Measurements from ENCODE around the gene ZC2HC1B. TPM values are rescaled to one million over a fixed set of nuclear protein-coding genes. Genes with fewer than 3 reads are reported as not detected.

Gene ZC2HC1B
- total RNA-seq, 2 experiments from 2014 or later = not detected

- peaks cover 7% of the 10 kb centered on the region for H3K4me1 Mint-ChIP-seq
- no peak overlapping the region for H3K27ac Mint-ChIP-seq
- DNase-seq (no peak), ATAC-seq (ENCODE audit: low read depth) (no peak)
- peaks cover 7% of the 10 kb centered on the region for H3K9me3 Mint-ChIP-seq
- peaks cover 10% of the 10 kb centered on the region for H3K36me3 Mint-ChIP-seq
- no peak overlapping the region for H3K4me3 Mint-ChIP-seq
- POLR2A ChIA-PET = no interaction called here
- peaks cover 5% of the 10 kb centered on the region for H3K27me3 Mint-ChIP-seq
These were observed 13.5 kb downstream of the ZC2HC1B start for GRCh38 chr6:143877584-143878271.

GRCh38 chr6:143878272-143878760 is 14.0 kb downstream of the ZC2HC1B start:
- no peak overlapping the region for H3K4me3 Mint-ChIP-seq
- H3K27ac Mint-ChIP-seq = no peak overlapping the region
- peaks cover 6% of the 10 kb centered on the region for H3K27me3 Mint-ChIP-seq
- no peak for DNase-seq
- POLR2A ChIA-PET = interaction anchor here (0.6 kb wide), 1 partner anchor 665 kb away, joined by 6 read pairs; no protein-coding TSS in a partner anchor
- no peak for ATAC-seq (ENCODE audit: low read depth)
- peaks cover 1% of the 10 kb centered on the region for H3K4me1 Mint-ChIP-seq
- peaks cover 6% of the 10 kb centered on the region for H3K36me3 Mint-ChIP-seq
- peaks cover 7% of the 10 kb centered on the region for H3K9me3 Mint-ChIP-seq

GRCh38 chr6:143880412-143880811 is 16.1 kb downstream of the ZC2HC1B start:
- no peak overlapping the region for H3K4me3 Mint-ChIP-seq
- H3K36me3 Mint-ChIP-seq = no peaks in the 10 kb centered on the region
- H3K27me3 Mint-ChIP-seq = peaks cover 6% of the 10 kb centered on the region
- no peaks in the 10 kb centered on the region for H3K4me1 Mint-ChIP-seq
- no peak for ATAC-seq (ENCODE audit: low read depth)
- POLR2A ChIA-PET = no interaction called here
- H3K9me3 Mint-ChIP-seq = peaks cover 5% of the 10 kb centered on the region
- DNase-seq = no peak
- H3K27ac Mint-ChIP-seq = no peak overlapping the region

GRCh38 chr6:143882401-143882930 is 18.2 kb downstream of the ZC2HC1B start:
- H3K27me3 Mint-ChIP-seq = peaks cover 6% of the 10 kb centered on the region
- H3K4me3 Mint-ChIP-seq = no peak overlapping the region
- ATAC-seq (ENCODE audit: low read depth) (no peak), DNase-seq (no peak)
- H3K9me3 Mint-ChIP-seq = peaks cover 2% of the 10 kb centered on the region
- H3K4me1 Mint-ChIP-seq = no peaks in the 10 kb centered on the region
- no peaks in the 10 kb centered on the region for H3K36me3 Mint-ChIP-seq
- no peak overlapping the region for H3K27ac Mint-ChIP-seq
- POLR2A ChIA-PET = no interaction called here

- Mint-ChIP-seq H3K9me3 (peaks cover 1% of the 10 kb centered on the region), H3K36me3 (no peaks in the 10 kb centered on the region), H3K4me1 (no peaks in the 10 kb centered on the region), H3K4me3 (no peak overlapping the region), H3K27me3 (peaks cover 4% of the 10 kb centered on the region), H3K27ac (no peak overlapping the region)
- ATAC-seq (ENCODE audit: low read depth) (no peak), DNase-seq (no peak)
- POLR2A ChIA-PET = no interaction called here
These were observed 20.1 kb downstream of the ZC2HC1B start for GRCh38 chr6:143884216-143884900.

GRCh38 chr6:143885116-143885515 is 20.8 kb downstream of the ZC2HC1B start:
- no peak overlapping the region for H3K27ac Mint-ChIP-seq
- POLR2A ChIA-PET = no interaction called here
- H3K27me3 Mint-ChIP-seq = peaks cover 4% of the 10 kb centered on the region
- DNase-seq (no peak), ATAC-seq (ENCODE audit: low read depth) (no peak)
- H3K4me1 Mint-ChIP-seq = no peaks in the 10 kb centered on the region
- H3K4me3 Mint-ChIP-seq = no peak overlapping the region
- no peaks in the 10 kb centered on the region for H3K36me3 Mint-ChIP-seq
- peaks cover 1% of the 10 kb centered on the region for H3K9me3 Mint-ChIP-seq

- Mint-ChIP-seq H3K9me3 (no peaks in the 10 kb centered on the region), H3K27me3 (peaks cover 2% of the 10 kb centered on the region), H3K36me3 (no peaks in the 10 kb centered on the region), H3K27ac (no peak overlapping the region), H3K4me1 (no peaks in the 10 kb centered on the region), H3K4me3 (no peak overlapping the region)
- ATAC-seq (ENCODE audit: low read depth) (no peak), DNase-seq (no peak)
- POLR2A ChIA-PET = no interaction called here
These were observed 30.4 kb downstream of the ZC2HC1B start for GRCh38 chr6:143894655-143895054.

GRCh38 chr6:143896126-143896860 is 32.0 kb downstream of the ZC2HC1B start:
- Mint-ChIP-seq H3K4me1 (no peaks in the 10 kb centered on the region), H3K27me3 (peaks cover 2% of the 10 kb centered on the region), H3K27ac (no peak overlapping the region), H3K36me3 (no peaks in the 10 kb centered on the region), H3K4me3 (no peak overlapping the region), H3K9me3 (no peaks in the 10 kb centered on the region)
- POLR2A ChIA-PET = no interaction called here
- ATAC-seq (ENCODE audit: low read depth) (no peak), DNase-seq (no peak)

- DNase-seq (no peak), ATAC-seq (ENCODE audit: low read depth) (no peak)
- H3K27ac Mint-ChIP-seq = no peak overlapping the region
- no peaks in the 10 kb centered on the region for H3K4me1 Mint-ChIP-seq
- peaks cover 3% of the 10 kb centered on the region for H3K9me3 Mint-ChIP-seq
- no peaks in the 10 kb centered on the region for H3K36me3 Mint-ChIP-seq
- POLR2A ChIA-PET = interaction anchor here (0.7 kb wide), 1 partner anchor 293 kb away, joined by 4 read pairs; no protein-coding TSS in a partner anchor
- H3K4me3 Mint-ChIP-seq = no peak overlapping the region
- H3K27me3 Mint-ChIP-seq = no peaks in the 10 kb centered on the region
These were observed 36.1 kb downstream of the ZC2HC1B start for GRCh38 chr6:143900358-143900757.

GRCh38 chr6:143901885-143902750 is 37.8 kb downstream of the ZC2HC1B start:
- POLR2A ChIA-PET = no interaction called here
- H3K9me3 Mint-ChIP-seq = peaks cover 3% of the 10 kb centered on the region
- H3K4me3 Mint-ChIP-seq = no peak overlapping the region
- H3K4me1 Mint-ChIP-seq = no peaks in the 10 kb centered on the region
- ATAC-seq (ENCODE audit: low read depth) (no peak), DNase-seq (no peak)
- H3K27me3 Mint-ChIP-seq = no peaks in the 10 kb centered on the region
- no peak overlapping the region for H3K27ac Mint-ChIP-seq
- no peaks in the 10 kb centered on the region for H3K36me3 Mint-ChIP-seq

- DNase-seq = no peak
- Mint-ChIP-seq H3K4me1 (no peaks in the 10 kb centered on the region), H3K27ac (no peak overlapping the region), H3K27me3 (no peaks in the 10 kb centered on the region), H3K9me3 (peaks cover 3% of the 10 kb centered on the region), H3K4me3 (no peak overlapping the region), H3K36me3 (no peaks in the 10 kb centered on the region)
- no peak for ATAC-seq (ENCODE audit: low read depth)
- POLR2A ChIA-PET = no interaction called here
These were observed 38.6 kb downstream of the ZC2HC1B start for GRCh38 chr6:143902827-143903226.

- H3K4me3 Mint-ChIP-seq = no peak overlapping the region
- H3K9me3 Mint-ChIP-seq = peaks cover 2% of the 10 kb centered on the region
- H3K27ac Mint-ChIP-seq = no peak overlapping the region
- H3K4me1 Mint-ChIP-seq = no peaks in the 10 kb centered on the region
- peaks cover 3% of the 10 kb centered on the region for H3K36me3 Mint-ChIP-seq
- POLR2A ChIA-PET = no interaction called here
- ATAC-seq (ENCODE audit: low read depth) (no peak), DNase-seq (no peak)
- peaks cover 3% of the 10 kb centered on the region for H3K27me3 Mint-ChIP-seq
These were observed 46.8 kb downstream of the ZC2HC1B start for GRCh38 chr6:143911028-143911427.

GRCh38 chr6:143912671-143913070 is 48.4 kb downstream of the ZC2HC1B start:
- POLR2A ChIA-PET = no interaction called here
- H3K27ac Mint-ChIP-seq = no peak overlapping the region
- peaks cover 3% of the 10 kb centered on the region for H3K36me3 Mint-ChIP-seq
- peaks cover 2% of the 10 kb centered on the region for H3K9me3 Mint-ChIP-seq
- H3K27me3 Mint-ChIP-seq = peaks cover 3% of the 10 kb centered on the region
- ATAC-seq (ENCODE audit: low read depth) (no peak), DNase-seq (no peak)
- H3K4me1 Mint-ChIP-seq = no peaks in the 10 kb centered on the region
- no peak overlapping the region for H3K4me3 Mint-ChIP-seq

Measured in activated naive CD8-positive, alpha-beta T cell treated with anti-CD3 and anti-CD28 coated beads, Interleukin-2, amount 10 ng/mL, durations not matched to agents 7 days and 5 days (primary cell).